ENCODE data around the gene KLK12. TPM values are rescaled to one million over a fixed set of nuclear protein-coding genes. Genes with fewer than 3 reads are reported as not detected.

Gene KLK12
- total and polyA plus RNA-seq, 2 of the 13 experiments (the other 11 are each of a cell fraction or from before 2014, with no cell fraction given) = not detected

DNA sequence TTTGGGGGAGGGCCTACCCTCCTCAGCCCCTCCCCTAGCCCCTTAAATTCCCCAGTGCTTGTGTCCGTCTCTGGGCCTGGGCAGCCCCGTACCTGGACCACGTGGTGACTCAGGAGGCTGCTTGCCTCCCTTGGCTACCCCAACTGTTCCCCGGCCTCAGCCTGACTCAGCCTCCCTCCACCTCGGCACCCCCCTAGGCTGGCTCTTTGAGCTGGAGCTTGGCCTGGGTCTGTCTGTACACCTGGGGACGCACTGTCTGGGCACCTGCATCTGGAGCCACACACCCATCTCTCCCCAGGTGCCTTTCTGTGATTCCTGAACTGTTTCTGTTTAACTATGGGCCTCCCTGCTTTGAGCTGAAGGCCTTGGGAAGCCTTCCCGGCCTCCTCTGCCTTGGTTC lies 49.7 kb upstream of the KLK12 start:
- no peak overlapping the region for H2AFZ ChIP-seq (ENCODE audit: low read length)
- H3K36me3 ChIP-seq (replicated peaks in 1 of 2; ENCODE audit: control insufficient read depth in 1 of 2, insufficient read depth in 2 of 2, low read length in 2 of 2) = no peaks in the 10 kb centered on the region
- peaks cover 3 to 36% of the 10 kb centered on the region in 2 experiments; a peak in 4 of 5 replicates for H3K27me3 ChIP-seq (ENCODE audit: control insufficient read depth in 1 of 2, insufficient read depth in 2 of 2, low read length in 2 of 2)
- H3K4me3 ChIP-seq (replicated peaks in 1 of 3; ENCODE audit: insufficient read depth in 1 of 3, low read depth in 2 of 3, low read length in 3 of 3) = no peak overlapping the region
- no peak for ATAC-seq
- no peaks in the 10 kb centered on the region for H3K4me1 ChIP-seq (ENCODE audit: insufficient read depth, low read length)
- H3K9ac ChIP-seq (ENCODE audit: insufficient read depth, low read depth, low read length) = no peak overlapping the region
- DNase-seq (ENCODE audit: low spot score) = no peak
- H3K9me3 ChIP-seq (ENCODE audit: low read length) = no peaks in the 10 kb centered on the region
- ChIA-PET POLR2A (no interaction called here), CTCF (ENCODE audit: low intra/inter-chr PET ratio, low total read pairs) (no interaction called here)
- no peaks in the 10 kb centered on the region for H3K79me2 ChIP-seq (ENCODE audit: insufficient read depth, low read length)
- in situ Hi-C loops (cut with HindIII; ENCODE audit: extremely low pct_ligation_motif_present, low pct_unique_long_range_greater_than_20kb) (loop anchor here (25.0 kb wide), 1 partner anchor 147 kb away; no protein-coding TSS in a partner anchor), intact Hi-C loops (cut with micrococcal nuclease; ENCODE audit: unreplicated experiment) (no loop called here)
- H4K20me1 ChIP-seq (ENCODE audit: insufficient read depth, low read length) = no peaks in the 10 kb centered on the region
- no peak overlapping the region for H3K4me2 ChIP-seq (ENCODE audit: low read depth, low read length)
- H3K27ac ChIP-seq (ENCODE audit: extremely low read length, insufficient read depth, low read length) = no peak overlapping the region
- BruUV-seq (replicated peaks) = no TSS peak
- TF ChIP-seq ZNF598 (CRISPR knock-in tag; IDR thresholded peaks at IDR 0.05; ENCODE audit: borderline replicate concordance) = no peak
- WGBS (ENCODE audit: low lambda C conversion rate) = 0% methylated on average over 3 of the region's 7 CpGs
- no peak for FAIRE-seq

- Histone ChIP-seq H3K4me2 (ENCODE audit: low read depth, low read length) (no peak overlapping the region), H3K9me3 (ENCODE audit: low read length) (no peaks in the 10 kb centered on the region), H3K27me3 (ENCODE audit: control insufficient read depth in 1 of 2, insufficient read depth in 2 of 2, low read length in 2 of 2) (peaks cover 3 to 36% of the 10 kb centered on the region in 2 experiments; a peak in 4 of 5 replicates), H3K4me3 (replicated peaks in 1 of 3; ENCODE audit: insufficient read depth in 1 of 3, low read depth in 2 of 3, low read length in 3 of 3) (no peak overlapping the region), H2AFZ (ENCODE audit: low read length) (no peak overlapping the region), H3K9ac (ENCODE audit: insufficient read depth, low read depth, low read length) (no peak overlapping the region), H3K79me2 (ENCODE audit: insufficient read depth, low read length) (no peaks in the 10 kb centered on the region), H3K4me1 (ENCODE audit: insufficient read depth, low read length) (no peaks in the 10 kb centered on the region), H3K27ac (ENCODE audit: extremely low read length, insufficient read depth, low read length) (no peak overlapping the region), H3K36me3 (replicated peaks in 1 of 2; ENCODE audit: control insufficient read depth in 1 of 2, insufficient read depth in 2 of 2, low read length in 2 of 2) (no peaks in the 10 kb centered on the region), H4K20me1 (ENCODE audit: insufficient read depth, low read length) (no peaks in the 10 kb centered on the region)
- TF ChIP-seq ZNF343 (CRISPR knock-in tag; IDR thresholded peaks at IDR 0.05) = no peak
- no peak for TF ChIP-seq ZNF12 (CRISPR knock-in tag; IDR thresholded peaks at IDR 0.05)
- no peak for TF ChIP-seq HOXA9 (CRISPR knock-in tag; IDR thresholded peaks at IDR 0.05; ENCODE audit: borderline replicate concordance)
- TF ChIP-seq ZNF558 (CRISPR knock-in tag; IDR thresholded peaks at IDR 0.05; ENCODE audit: borderline replicate concordance) = no peak
- TF ChIP-seq, protein P1, sequence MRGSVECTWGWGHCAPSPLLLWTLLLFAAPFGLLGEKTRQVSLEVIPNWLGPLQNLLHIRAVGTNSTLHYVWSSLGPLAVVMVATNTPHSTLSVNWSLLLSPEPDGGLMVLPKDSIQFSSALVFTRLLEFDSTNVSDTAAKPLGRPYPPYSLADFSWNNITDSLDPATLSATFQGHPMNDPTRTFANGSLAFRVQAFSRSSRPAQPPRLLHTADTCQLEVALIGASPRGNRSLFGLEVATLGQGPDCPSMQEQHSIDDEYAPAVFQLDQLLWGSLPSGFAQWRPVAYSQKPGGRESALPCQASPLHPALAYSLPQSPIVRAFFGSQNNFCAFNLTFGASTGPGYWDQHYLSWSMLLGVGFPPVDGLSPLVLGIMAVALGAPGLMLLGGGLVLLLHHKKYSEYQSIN (CRISPR knock-in tag; IDR thresholded peaks at IDR 0.05; ENCODE audit: borderline replicate concordance) = no peak
- TF ChIP-seq GPN1 (CRISPR knock-in tag; IDR thresholded peaks at IDR 0.05; ENCODE audit: borderline replicate concordance) = no peak
- TF ChIP-seq ZZZ3 (CRISPR knock-in tag; IDR thresholded peaks at IDR 0.05; ENCODE audit: borderline replicate concordance) = no peak
- no peak for TF ChIP-seq AFF4 (CRISPR knock-in tag; IDR thresholded peaks at IDR 0.05)
- no peak for TF ChIP-seq MEIS2 (CRISPR knock-in tag; IDR thresholded peaks at IDR 0.05)
- intact Hi-C loops (cut with micrococcal nuclease; ENCODE audit: unreplicated experiment) = no loop called here
- no TSS peak for BruUV-seq (replicated peaks)
- ATAC-seq = no peak
- DNase-seq (ENCODE audit: low spot score) = no peak
- POLR2A ChIA-PET = no interaction called here
- in situ Hi-C loops (cut with HindIII; ENCODE audit: extremely low pct_ligation_motif_present, low pct_unique_long_range_greater_than_20kb) = loop anchor here (25.0 kb wide), 1 partner anchor 146 kb away; no protein-coding TSS in a partner anchor
- FAIRE-seq = no peak
- 10% methylated on average over 14 of the region's 14 CpGs for WGBS (ENCODE audit: low lambda C conversion rate)
- CTCF ChIA-PET (ENCODE audit: low intra/inter-chr PET ratio, low total read pairs) = no interaction called here
These were observed 49.0 kb upstream of the KLK12 start for GRCh38 chr19:51083783-51084182.

Data from HepG2 (cell line).